ENCODE data around the gene FAS. TPM values are rescaled to one million over a fixed set of nuclear protein-coding genes. Genes with fewer than 3 reads are reported as not detected.

Gene FAS
- total RNA-seq, 3 donors from 2014 or later (not counting 1 experiment from before 2014, with no cell fraction given): 17.3 to 29.9 (median 26.5) TPM

GRCh38 chr10:89047397-89047796, 56.8 kb downstream of the FAS start:
- Histone ChIP-seq H3K4me3 (ENCODE audit: low read length) (no peak overlapping the region), H3K36me3 (ENCODE audit: control insufficient read depth, insufficient read depth, low read length) (no peaks in the 10 kb centered on the region), H3K27ac (ENCODE audit: low read length) (no peak overlapping the region), H3K9me3 (ENCODE audit: control insufficient read depth, insufficient read depth, low read length) (no peaks in the 10 kb centered on the region), H3K27me3 (ENCODE audit: control insufficient read depth, insufficient read depth, low read length) (no peaks in the 10 kb centered on the region), H3K4me1 (ENCODE audit: control insufficient read depth, insufficient read depth, low read length) (no peaks in the 10 kb centered on the region)
- intact Hi-C loops (cut with micrococcal nuclease): no loop called here
- no peaks in the 10 kb centered on the region for H3K36me3 Mint-ChIP-seq
- 90% methylated on average over 2 of the region's 2 CpGs for WGBS (ENCODE audit: insufficient coverage)
- H3K4me3 Mint-ChIP-seq: no peak overlapping the region
- H3K27ac Mint-ChIP-seq: no peak overlapping the region
- TF ChIP-seq CTCF (IDR thresholded peaks at IDR 0.05): no peak
- no peaks in the 10 kb centered on the region for H3K9me3 Mint-ChIP-seq
- H3K27me3 Mint-ChIP-seq (ENCODE audit: low read depth in 2 of 2): no peaks in the 10 kb centered on the region
- H3K4me1 Mint-ChIP-seq: no peaks in the 10 kb centered on the region
- no peak for ATAC-seq
- DNase-seq: no peak

GRCh38 chr10:89051593-89051992, 61.0 kb downstream of the FAS start:
- Histone ChIP-seq H3K36me3 (ENCODE audit: control insufficient read depth, insufficient read depth, low read length) (no peaks in the 10 kb centered on the region), H3K27ac (ENCODE audit: low read length) (no peak overlapping the region), H3K4me3 (ENCODE audit: low read length) (no peak overlapping the region), H3K27me3 (ENCODE audit: control insufficient read depth, insufficient read depth, low read length) (no peaks in the 10 kb centered on the region), H3K4me1 (ENCODE audit: control insufficient read depth, insufficient read depth, low read length) (no peaks in the 10 kb centered on the region), H3K9me3 (ENCODE audit: control insufficient read depth, insufficient read depth, low read length) (no peaks in the 10 kb centered on the region)
- Mint-ChIP-seq H3K36me3 (no peaks in the 10 kb centered on the region), H3K27me3 (ENCODE audit: low read depth in 2 of 2) (no peaks in the 10 kb centered on the region), H3K4me3 (no peak overlapping the region), H3K9me3 (no peaks in the 10 kb centered on the region), H3K4me1 (no peaks in the 10 kb centered on the region), H3K27ac (no peak overlapping the region)
- intact Hi-C loops (cut with micrococcal nuclease): no loop called here
- no peak for TF ChIP-seq CTCF (IDR thresholded peaks at IDR 0.05)
- DNase-seq (no peak), ATAC-seq (no peak)

GRCh38 chr10:89053555-89053954, 63.0 kb downstream of the FAS start:
- no peaks in the 10 kb centered on the region for H3K9me3 Mint-ChIP-seq

More at GRCh38 chr10:89053555-89053954, 63.0 kb downstream of the FAS start:
- no peak overlapping the region for H3K4me3 Mint-ChIP-seq
- no peak for TF ChIP-seq CTCF (IDR thresholded peaks at IDR 0.05)
- H3K4me1 ChIP-seq (ENCODE audit: control insufficient read depth, insufficient read depth, low read length): no peaks in the 10 kb centered on the region
- H3K4me3 ChIP-seq (ENCODE audit: low read length): no peak overlapping the region
- no peaks in the 10 kb centered on the region for H3K36me3 Mint-ChIP-seq
- H3K27ac Mint-ChIP-seq: no peak overlapping the region
- no peak overlapping the region for H3K27ac ChIP-seq (ENCODE audit: low read length)
- H3K9me3 ChIP-seq (ENCODE audit: control insufficient read depth, insufficient read depth, low read length): no peaks in the 10 kb centered on the region
- H3K36me3 ChIP-seq (ENCODE audit: control insufficient read depth, insufficient read depth, low read length): no peaks in the 10 kb centered on the region
- DNase-seq: no peak
- intact Hi-C loops (cut with micrococcal nuclease): no loop called here
- 87% methylated on average over 5 of the region's 5 CpGs for WGBS (ENCODE audit: insufficient coverage)
- H3K4me1 Mint-ChIP-seq: no peaks in the 10 kb centered on the region
- H3K27me3 Mint-ChIP-seq (ENCODE audit: low read depth in 2 of 2): no peaks in the 10 kb centered on the region
- ATAC-seq: no peak
- H3K27me3 ChIP-seq (ENCODE audit: control insufficient read depth, insufficient read depth, low read length): no peaks in the 10 kb centered on the region

Data from natural killer cell (primary cell).